Measurements from ENCODE around the gene QRICH1. TPM values are rescaled to one million over a fixed set of nuclear protein-coding genes. Genes with fewer than 3 reads are reported as not detected.

Gene QRICH1
- total RNA-seq, 4 donors from 2014 or later, result 69.0 to 140 (median 104) TPM

GRCh38 chr3:49124991-49125670, 31.3 kb upstream of the QRICH1 start:
- intact Hi-C loops (cut with DNase I; ENCODE audit: low total_unique reads), result no loop called here
- DNase-seq, result no peak
- no peak overlapping the region for H3K27ac ChIP-seq
- H3K4me3 ChIP-seq, result no peak overlapping the region
- H3K36me3 ChIP-seq, result no peaks in the 10 kb centered on the region
- no peaks in the 10 kb centered on the region for H3K27me3 ChIP-seq
- no peaks in the 10 kb centered on the region for H3K4me1 ChIP-seq
- H3K9me3 ChIP-seq, result no peaks in the 10 kb centered on the region
- no peak for TF ChIP-seq POLR2A (IDR thresholded peaks at IDR 0.05)
- no peak for TF ChIP-seq CTCF (IDR thresholded peaks at IDR 0.05)

- Histone ChIP-seq H3K27me3 (no peaks in the 10 kb centered on the region), H3K27ac (no peak overlapping the region), H3K4me1 (peaks cover 0 to 7% of the 10 kb centered on the region in 2 donors), H3K9me3 (no peaks in the 10 kb centered on the region), H3K36me3 (no peaks in the 10 kb centered on the region), H3K4me3 (no peak overlapping the region)
- TF ChIP-seq POLR2A (IDR thresholded peaks at IDR 0.05) (no peak), CTCF (IDR thresholded peaks at IDR 0.05) (no peak)
- DNase-seq, result no peak
- intact Hi-C loops (cut with DNase I; ENCODE audit: low total_unique reads), result no loop called here
Observed at GRCh38 chr3:49124203-49124602, 30.3 kb upstream of the QRICH1 start.

- TF ChIP-seq CTCF (IDR thresholded peaks at IDR 0.05), result no peak
- DNase-seq, result no peak
- intact Hi-C loops (cut with DNase I; ENCODE audit: low total_unique reads), result no loop called here
- no peak overlapping the region for H3K27ac ChIP-seq
- H3K36me3 ChIP-seq, result no peaks in the 10 kb centered on the region
- H3K4me3 ChIP-seq, result no peak overlapping the region
- no peaks in the 10 kb centered on the region for H3K9me3 ChIP-seq
- H3K27me3 ChIP-seq, result no peaks in the 10 kb centered on the region
- H3K4me1 ChIP-seq, result peaks cover 0 to 12% of the 10 kb centered on the region in 2 donors
Observed at GRCh38 chr3:49123687-49124086, 29.8 kb upstream of the QRICH1 start.

- H3K9me3 ChIP-seq, result no peaks in the 10 kb centered on the region
- peaks cover 0 to 12% of the 10 kb centered on the region in 2 donors for H3K4me1 ChIP-seq
- H3K27ac ChIP-seq, result no peak overlapping the region
- no peaks in the 10 kb centered on the region for H3K27me3 ChIP-seq
- H3K36me3 ChIP-seq, result no peaks in the 10 kb centered on the region
- no peak for DNase-seq
- TF ChIP-seq CTCF (IDR thresholded peaks at IDR 0.05), result no peak
- no peak for TF ChIP-seq POLR2A (IDR thresholded peaks at IDR 0.05)
- intact Hi-C loops (cut with DNase I; ENCODE audit: low total_unique reads), result no loop called here
- H3K4me3 ChIP-seq, result no peak overlapping the region
Observed at GRCh38 chr3:49122886-49123545, 29.1 kb upstream of the QRICH1 start.

- Histone ChIP-seq H3K27ac (no peak overlapping the region), H3K9me3 (no peaks in the 10 kb centered on the region), H3K4me1 (peaks cover 0 to 12% of the 10 kb centered on the region in 2 donors), H3K36me3 (no peaks in the 10 kb centered on the region), H3K27me3 (no peaks in the 10 kb centered on the region), H3K4me3 (no peak overlapping the region)
- TF ChIP-seq POLR2A (IDR thresholded peaks at IDR 0.05) (no peak), CTCF (IDR thresholded peaks at IDR 0.05) (no peak)
- DNase-seq, result no peak
- intact Hi-C loops (cut with DNase I; ENCODE audit: low total_unique reads), result no loop called here
Observed at GRCh38 chr3:49122451-49122850, 28.6 kb upstream of the QRICH1 start.

Data from uterus (tissue), 4 donors.